Measurements from ENCODE around the gene PRUNE2.

DNA sequence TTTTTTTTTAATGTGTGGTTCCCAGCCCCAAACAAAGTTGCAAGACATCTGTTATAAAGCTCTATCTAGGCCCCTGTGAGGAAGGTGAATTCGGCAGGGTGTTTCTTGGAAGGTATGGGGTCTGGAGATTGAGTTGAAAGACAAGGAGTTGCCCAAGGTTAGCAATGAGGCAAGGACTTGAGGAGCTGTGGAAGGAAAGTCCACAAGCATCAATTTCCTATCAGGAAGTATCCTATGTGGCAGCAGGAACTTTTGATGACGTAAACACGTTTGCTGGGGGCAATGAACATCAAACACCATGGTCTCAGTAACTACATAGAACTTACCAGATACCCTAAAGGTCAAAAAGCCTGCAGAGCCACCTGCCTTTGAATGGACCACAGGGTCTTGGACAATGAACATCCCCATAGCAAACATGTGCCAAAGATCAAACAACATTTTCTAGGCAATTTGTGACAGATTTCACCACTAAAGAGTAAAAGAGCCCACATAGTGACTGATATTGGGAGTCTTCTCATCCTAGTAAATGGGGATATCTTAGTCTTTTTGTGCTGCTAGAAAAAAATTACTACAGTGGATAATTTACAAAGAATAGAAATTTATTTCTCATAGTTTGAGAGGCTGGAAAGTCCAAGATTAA is 301.9 kb downstream of the PRUNE2 start:
- TF ChIP-seq, protein P1, sequence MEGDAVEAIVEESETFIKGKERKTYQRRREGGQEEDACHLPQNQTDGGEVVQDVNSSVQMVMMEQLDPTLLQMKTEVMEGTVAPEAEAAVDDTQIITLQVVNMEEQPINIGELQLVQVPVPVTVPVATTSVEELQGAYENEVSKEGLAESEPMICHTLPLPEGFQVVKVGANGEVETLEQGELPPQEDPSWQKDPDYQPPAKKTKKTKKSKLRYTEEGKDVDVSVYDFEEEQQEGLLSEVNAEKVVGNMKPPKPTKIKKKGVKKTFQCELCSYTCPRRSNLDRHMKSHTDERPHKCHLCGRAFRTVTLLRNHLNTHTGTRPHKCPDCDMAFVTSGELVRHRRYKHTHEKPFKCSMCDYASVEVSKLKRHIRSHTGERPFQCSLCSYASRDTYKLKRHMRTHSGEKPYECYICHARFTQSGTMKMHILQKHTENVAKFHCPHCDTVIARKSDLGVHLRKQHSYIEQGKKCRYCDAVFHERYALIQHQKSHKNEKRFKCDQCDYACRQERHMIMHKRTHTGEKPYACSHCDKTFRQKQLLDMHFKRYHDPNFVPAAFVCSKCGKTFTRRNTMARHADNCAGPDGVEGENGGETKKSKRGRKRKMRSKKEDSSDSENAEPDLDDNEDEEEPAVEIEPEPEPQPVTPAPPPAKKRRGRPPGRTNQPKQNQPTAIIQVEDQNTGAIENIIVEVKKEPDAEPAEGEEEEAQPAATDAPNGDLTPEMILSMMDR (conservative IDR thresholded peaks at IDR 0.05; ENCODE audit: low read length) = no peak
- no peak for TF ChIP-seq EZH2phosphoT487 (IDR thresholded peaks at IDR 0.05; ENCODE audit: borderline replicate concordance, low read depth, low read length)

Measured in OCI-LY7 (cell line).